ENCODE results near the gene DIAPH3.

DIAPH3 gene

DNA sequence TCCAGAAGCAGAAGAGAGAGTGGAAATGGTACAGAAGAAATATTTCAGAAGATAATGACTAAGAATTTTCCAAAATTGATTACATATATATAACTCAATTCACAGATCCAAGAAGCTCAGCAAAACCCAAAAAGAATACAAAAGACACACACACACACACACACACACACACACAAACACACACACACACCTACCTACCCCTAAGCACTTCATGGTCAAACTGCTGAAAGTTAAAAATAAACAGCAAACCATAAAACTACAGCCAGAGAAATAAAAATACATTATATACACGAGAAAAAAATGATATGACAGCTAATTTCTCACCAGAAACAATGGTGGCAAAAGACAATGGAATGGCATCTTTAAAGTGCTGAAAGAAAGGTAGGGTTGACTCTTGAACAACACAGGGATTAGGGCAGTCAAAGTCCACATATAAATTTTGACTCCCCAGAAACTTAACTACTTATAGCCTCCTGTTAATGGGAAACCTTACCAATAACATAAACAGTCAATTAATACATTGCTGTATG is 49.2 kb downstream of the DIAPH3 start:
- H3K9me2 ChIP-seq (replicated peaks; ENCODE audit: control insufficient read depth, low read length), result no peaks in the 10 kb centered on the region
- no peak overlapping the region for H3K4me2 ChIP-seq (ENCODE audit: low read length)
- no peaks in the 10 kb centered on the region; the same call in 1 of the 2 replicates for H3K79me2 ChIP-seq (ENCODE audit: control insufficient read depth, low read length)
- H3F3A ChIP-seq (ENCODE audit: control insufficient read depth, insufficient read depth), result no peaks in the 10 kb centered on the region
- peaks cover 10% of the 10 kb centered on the region; the same call in 1 of the 2 replicates for H3K9me3 ChIP-seq (ENCODE audit: control insufficient read depth, insufficient read depth, low read length)
- H3K36me3 ChIP-seq (ENCODE audit: control insufficient read depth, low read length), result peaks cover 52% of the 10 kb centered on the region
- H3K27me3 ChIP-seq (ENCODE audit: control insufficient read depth, low read length), result no peaks in the 10 kb centered on the region
- no peak overlapping the region for H3K4me3 ChIP-seq (ENCODE audit: low read length)
- H3K27ac ChIP-seq (ENCODE audit: low read depth, low read length), result no peak overlapping the region
- TF ChIP-seq EZH2phosphoT487 (IDR thresholded peaks at IDR 0.05; ENCODE audit: borderline replicate concordance, low read length) (no peak), CTCF (IDR thresholded peaks at IDR 0.05; ENCODE audit: low read depth, low read length, poor library complexity, severe bottlenecking) (no peak)
- no peaks in the 10 kb centered on the region for H3K4me1 ChIP-seq (ENCODE audit: control insufficient read depth, low read length)
- no peaks in the 10 kb centered on the region for H4K20me1 ChIP-seq (ENCODE audit: control insufficient read depth, insufficient read depth, low read depth, low read length)

GRCh38 chr13:60112771-60113170 is 51.0 kb downstream of the DIAPH3 start:
- no peak overlapping the region for H3K4me3 ChIP-seq (ENCODE audit: low read length)
- peaks cover 62% of the 10 kb centered on the region for H3K36me3 ChIP-seq (ENCODE audit: control insufficient read depth, low read length)
- H3K9me2 ChIP-seq (replicated peaks; ENCODE audit: control insufficient read depth, low read length), result no peaks in the 10 kb centered on the region
- H4K20me1 ChIP-seq (ENCODE audit: control insufficient read depth, insufficient read depth, low read depth, low read length), result no peaks in the 10 kb centered on the region
- H3K27me3 ChIP-seq (ENCODE audit: control insufficient read depth, low read length), result no peaks in the 10 kb centered on the region
- H3F3A ChIP-seq (ENCODE audit: control insufficient read depth, insufficient read depth), result no peaks in the 10 kb centered on the region
- TF ChIP-seq EZH2phosphoT487 (IDR thresholded peaks at IDR 0.05; ENCODE audit: borderline replicate concordance, low read length), result no peak
- TF ChIP-seq CTCF (IDR thresholded peaks at IDR 0.05; ENCODE audit: low read depth, low read length, poor library complexity, severe bottlenecking), result no peak
- no peak overlapping the region for H3K27ac ChIP-seq (ENCODE audit: low read depth, low read length)
- no peak overlapping the region for H3K4me2 ChIP-seq (ENCODE audit: low read length)
- peaks cover 10% of the 10 kb centered on the region; the same call in 1 of the 2 replicates for H3K9me3 ChIP-seq (ENCODE audit: control insufficient read depth, insufficient read depth, low read length)
- H3K79me2 ChIP-seq (ENCODE audit: control insufficient read depth, low read length), result no peaks in the 10 kb centered on the region; the same call in 1 of the 2 replicates
- H3K4me1 ChIP-seq (ENCODE audit: control insufficient read depth, low read length), result no peaks in the 10 kb centered on the region

DNA sequence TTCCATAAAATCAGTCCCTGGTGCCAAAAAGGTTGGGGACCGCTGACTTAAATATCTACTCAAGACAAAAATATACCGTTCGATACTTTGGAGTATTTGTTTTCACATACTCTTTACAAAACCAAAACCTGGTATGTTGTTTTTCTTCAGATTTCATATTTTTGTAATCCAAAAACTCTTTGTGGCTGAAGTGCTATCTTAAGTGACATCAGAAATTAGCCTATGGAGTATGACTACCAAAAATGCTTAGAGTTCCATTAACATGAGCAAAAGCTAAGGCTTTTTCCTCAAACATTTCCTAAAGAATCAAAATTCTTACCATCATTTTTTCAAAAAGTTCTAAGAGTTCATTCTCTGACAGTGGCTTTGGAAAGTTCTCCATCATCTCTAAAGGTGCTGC is 52.0 kb downstream of the DIAPH3 start:
- no peak overlapping the region for H3K4me3 ChIP-seq (ENCODE audit: low read length)
- no peaks in the 10 kb centered on the region for H3K27me3 ChIP-seq (ENCODE audit: control insufficient read depth, low read length)
- H3F3A ChIP-seq (ENCODE audit: control insufficient read depth, insufficient read depth), result no peaks in the 10 kb centered on the region
- no peaks in the 10 kb centered on the region for H4K20me1 ChIP-seq (ENCODE audit: control insufficient read depth, insufficient read depth, low read depth, low read length)
- TF ChIP-seq CTCF (IDR thresholded peaks at IDR 0.05; ENCODE audit: low read depth, low read length, poor library complexity, severe bottlenecking) (no peak), EZH2phosphoT487 (IDR thresholded peaks at IDR 0.05; ENCODE audit: borderline replicate concordance, low read length) (no peak)
- H3K27ac ChIP-seq (ENCODE audit: low read depth, low read length), result no peak overlapping the region
- peaks cover 62% of the 10 kb centered on the region for H3K36me3 ChIP-seq (ENCODE audit: control insufficient read depth, low read length)
- H3K79me2 ChIP-seq (ENCODE audit: control insufficient read depth, low read length), result no peaks in the 10 kb centered on the region; the same call in 1 of the 2 replicates
- H3K9me2 ChIP-seq (replicated peaks; ENCODE audit: control insufficient read depth, low read length), result no peaks in the 10 kb centered on the region
- peaks cover 10% of the 10 kb centered on the region; the same call in 1 of the 2 replicates for H3K9me3 ChIP-seq (ENCODE audit: control insufficient read depth, insufficient read depth, low read length)
- H3K4me1 ChIP-seq (ENCODE audit: control insufficient read depth, low read length), result no peaks in the 10 kb centered on the region
- H3K4me2 ChIP-seq (ENCODE audit: low read length), result no peak overlapping the region

All from DOHH2 (cell line).